Adrenal gland (tissue), 12 donors: ENCODE data around the gene RAP1A. TPM values are rescaled to one million over a fixed set of nuclear protein-coding genes. Genes with fewer than 3 reads are reported as not detected.
"Not testable (repeated sequence)": the region's sequence is repeated elsewhere in the genome, so short reads cannot be mapped to it uniquely, and the experiment has no call there.

Source experiments
- DNase-seq, 7 donors: peaks; one replicate each; pipeline ENCODE4 v3.0.0-alpha.2; 2019 to 2020
- H3K27ac ChIP-seq, 5 donors: fragments of 200-600 bp; sonication (generic) in 4 of 5; 1 replicate in 3 of 5; 2 replicates in 2 of 5; pipeline versions ENCODE4 v1.5.1 to v1.8.0; 2016 to 2020; ENCODE audit warnings: mild to moderate bottlenecking in 1 of 5
- H3K27me3 ChIP-seq: fragments of 200-600 bp; 2 replicates; pipeline ENCODE4 v1.8.0; 2021
- H3K36me3 ChIP-seq, 2 donors: fragments of 200-600 bp; replicated peaks in 1 of 2; 1 replicate in 1 of 2; 2 replicates in 1 of 2; pipeline versions ENCODE4 v1.5.1 to v1.8.0; 2018 to 2022
- H3K4me1 ChIP-seq, 2 donors: fragments of 200-600 bp; replicated peaks in 1 of 2; 1 replicate in 1 of 2; 2 replicates in 1 of 2; pipeline versions ENCODE4 v1.5.1 to v1.8.0; 2018 to 2021
- H3K4me3 ChIP-seq, 4 donors: fragments of 200-600 bp; sonication (generic) in 3 of 4; one replicate each; pipeline ENCODE4 v1.5.1; 2016 to 2018
- H3K9me3 ChIP-seq, 3 donors: fragments of 200-600 bp; sonication (generic) in 1 of 3; replicated peaks in 1 of 3; 1 replicate in 2 of 3; 2 replicates in 1 of 3; pipeline versions ENCODE4 v1.5.1 to v1.8.0; 2016 to 2021
- CTCF ChIP-seq, 6 experiments: fragments of 450-650 bp in 4 of 6; fragments of 200-600 bp in 2 of 6; sonication (generic) in 1 of 6; IDR thresholded peaks; 1 replicate in 5 of 6; 2 replicates in 1 of 6; pipeline versions ENCODE4 v1.5.1 to v1.8.0; 2016 to 2021; ENCODE audit warnings: antibody characterized with exemption in 6 of 6, mild to moderate bottlenecking in 2 of 6, moderate library complexity in 1 of 6
- POLR2A ChIP-seq, 2 donors: fragments of 450-650 bp; IDR thresholded peaks; one replicate each; pipeline ENCODE4 v1.6.1; 2017; ENCODE audit warnings: antibody characterized with exemption in 2 of 2, mild to moderate bottlenecking in 2 of 2, moderate library complexity in 1 of 2
- whole genome bisulfite sequencing, 4 donors: extraction: QIAGEN DNeasy Blood & Tissue Kit in 2 of 4; methylation state at CpG; one replicate each; pipeline versions ENCODE4 v1.1.5 to v1.1.7; 2013 to 2017; 5-methylcytosine and 5-hydroxymethylcytosine counted together
- intact Hi-C, 2 donors: fragments of 100-400 bp; cut with DNase I; formaldehyde crosslinking; loops; one replicate each; pipeline versions ENCODE4 v1.14.1 to v1.15.0; 2022 to 2023
- polyA plus RNA-seq, 3 donors: library from polyadenylated mRNA; stranded (reverse); fragments of 200-250 nt in 2 of 3; fragments of 350-450 nt in 1 of 3; fragmentation: Illumina TruSeq in 1 of 3; extraction: RNeasy Lipid Tissue Mini Kit (QIAGEN cat#74804) in 1 of 3; gene quantifications; one replicate each; pipeline ENCODE4 v1.2.3, GENCODE V29; 2013 to 2014
- total RNA-seq, 9 donors: library from RNA; depleted of rRNA in 4 of 9; stranded (reverse); fragments of >200 nt in 4 of 9; fragments of 120-200 nt in 1 of 9; fragmentation: NEBNext Ultra II Directional in 1 of 9; extraction: Animal tissue kit (Norgen Biotek cat#: 25700) in 1 of 9; gene quantifications; one replicate each; pipeline versions ENCODE4 v1.1.0 to v1.2.4, GENCODE V29; 2013 to 2023
- donor health status: healthy with polysubstance abuse.
- donor health status: Bipolar disorder and iron deficiency.
- donor health status: DM: yes; HTN: yes; CAD: no.
- donor health status: DM: no; HTN: no; CAD: no.
- donor health status: DM: no; HTN: no; CAD: no.
- donor health status: DM: yes; HTN: yes; CAD: no.

Gene RAP1A
- total and polyA plus RNA-seq, 12 donors: 23.1 to 157 (median 60.2) TPM

- no peaks in the 10 kb centered on the region for H3K36me3 ChIP-seq
- 83 to 91% (median 89%) methylated on average over 4 of the region's 4 CpGs for WGBS, 4 donors
- no peak overlapping the region for H3K27ac ChIP-seq
- H3K27me3 ChIP-seq: no peaks in the 10 kb centered on the region
- DNase-seq: no peak
- H3K4me3 ChIP-seq: no peak overlapping the region
- no peaks in the 10 kb centered on the region for H3K9me3 ChIP-seq
- no peak for TF ChIP-seq POLR2A (IDR thresholded peaks at IDR 0.05)
- no peak for TF ChIP-seq CTCF (IDR thresholded peaks at IDR 0.05)
- intact Hi-C loops: no loop called here
- peaks cover 6 to 79% of the 10 kb centered on the region in 2 donors for H3K4me1 ChIP-seq
Observed at GRCh38 chr1:111629190-111629954, 9.8 kb downstream of the RAP1A start.

DNA sequence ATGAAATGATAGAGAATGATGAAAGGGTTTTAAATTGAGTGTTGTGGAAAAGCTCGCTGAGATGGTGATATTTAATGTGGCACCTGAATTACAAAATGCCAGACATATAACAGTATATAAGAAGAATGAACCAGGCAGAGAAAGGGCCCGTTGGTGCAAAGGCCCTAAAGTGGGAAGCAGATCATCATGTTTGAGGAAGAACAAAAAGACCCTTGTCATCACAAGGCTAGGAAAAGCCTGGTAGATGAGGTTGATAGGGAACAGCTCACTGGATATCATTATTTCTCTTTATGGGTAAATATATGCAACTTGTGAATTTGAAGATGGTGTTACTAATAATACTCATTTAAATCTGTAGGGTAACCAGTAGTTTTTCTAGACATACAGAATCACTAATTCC is 11.0 kb downstream of the RAP1A start:
- DNase-seq: no peak
- Histone ChIP-seq H3K36me3 (no peaks in the 10 kb centered on the region), H3K4me1 (peaks cover 6 to 69% of the 10 kb centered on the region in 2 donors), H3K27me3 (no peaks in the 10 kb centered on the region), H3K27ac (no peak overlapping the region), H3K9me3 (no peaks in the 10 kb centered on the region), H3K4me3 (no peak overlapping the region)
- WGBS, 4 donors: 80 to 88% (median 86%) methylated on average over 2 of the region's 2 CpGs
- TF ChIP-seq POLR2A (IDR thresholded peaks at IDR 0.05): no peak
- no peak for TF ChIP-seq CTCF (IDR thresholded peaks at IDR 0.05)
- intact Hi-C loops: no loop called here

GRCh38 chr1:111631502-111631901 is 11.9 kb downstream of the RAP1A start:
- DNase-seq: no peak
- Histone ChIP-seq H3K27ac (no peak overlapping the region), H3K27me3 (no peaks in the 10 kb centered on the region), H3K9me3 (no peaks in the 10 kb centered on the region), H3K4me3 (no peak overlapping the region), H3K36me3 (no peaks in the 10 kb centered on the region), H3K4me1 (peaks cover 6 to 61% of the 10 kb centered on the region in 2 donors)
- TF ChIP-seq POLR2A (IDR thresholded peaks at IDR 0.05) (no peak), CTCF (IDR thresholded peaks at IDR 0.05) (no peak)
- intact Hi-C loops: no loop called here
- WGBS, 4 donors: 50 to 92% (median 64%) methylated on average over 2 of the region's 2 CpGs

- peaks cover 6 to 61% of the 10 kb centered on the region in 2 donors for H3K4me1 ChIP-seq
- intact Hi-C loops, H3K27me3 ChIP-seq, DNase-seq, H3K4me3 ChIP-seq, H3K27ac ChIP-seq, H3K9me3 ChIP-seq, H3K36me3 ChIP-seq: not testable (repeated sequence)
- WGBS, 4 donors: 90 to 95% (median 93%) methylated on average over 4 of the region's 4 CpGs
Observed at GRCh38 chr1:111632771-111633170, 13.2 kb downstream of the RAP1A start.

DNA sequence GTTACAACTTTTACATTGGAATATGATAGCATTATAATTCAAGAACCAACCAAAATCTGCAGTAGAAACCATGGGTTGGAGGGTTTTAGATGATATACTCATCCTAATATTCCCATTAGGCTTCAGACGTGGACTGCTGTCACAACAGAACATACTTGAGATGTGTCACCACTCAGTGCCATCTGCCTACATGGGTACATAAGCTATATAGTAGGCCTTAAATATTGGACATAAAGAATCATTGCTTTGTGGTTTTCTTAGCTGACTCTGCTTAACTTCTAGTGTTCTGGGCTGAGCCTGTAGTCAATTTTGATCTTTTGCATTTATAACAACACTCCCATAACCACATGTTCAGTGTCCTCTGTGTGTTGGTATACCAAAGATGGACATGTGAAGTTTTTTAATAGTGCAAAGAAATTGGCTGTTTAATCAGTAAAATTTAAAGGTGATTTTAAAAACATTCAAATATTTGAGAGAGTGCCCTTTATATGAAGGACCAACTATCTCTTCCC is 14.2 kb downstream of the RAP1A start:
- intact Hi-C loops: no loop called here
- Histone ChIP-seq H3K9me3 (no peaks in the 10 kb centered on the region), H3K4me1 (peaks cover 0 to 61% of the 10 kb centered on the region in 2 donors), H3K4me3 (no peak overlapping the region), H3K36me3 (no peaks in the 10 kb centered on the region), H3K27me3 (no peaks in the 10 kb centered on the region), H3K27ac (no peak overlapping the region)
- WGBS, 4 donors: 29 to 61% (median 46%) methylated on average over 1 of the region's 1 CpG
- TF ChIP-seq POLR2A (IDR thresholded peaks at IDR 0.05): no peak
- no peak for TF ChIP-seq CTCF (IDR thresholded peaks at IDR 0.05)
- DNase-seq: no peak
